HPDE6-E6E7 (cell line): ENCODE measurements around the gene PAX8.

ENCODE experiments used
- DNase-seq: peaks from one replicate; pipeline ENCODE4 v3.0.0; 2011; ENCODE audit warnings: missing footprints; ENCODE audit errors: extremely low spot score

Gene PAX8

GRCh38 chr2:113169002-113169530 is 109.7 kb downstream of the PAX8 start:
- DNase-seq: no peak

GRCh38 chr2:113167962-113168340 is 110.8 kb downstream of the PAX8 start:
- DNase-seq: no peak

GRCh38 chr2:113167115-113167932 is 111.4 kb downstream of the PAX8 start:
- no peak for DNase-seq

GRCh38 chr2:113166187-113166645 is 112.5 kb downstream of the PAX8 start:
- no peak for DNase-seq
